Epidermal melanocyte (primary cell): ENCODE measurements around the gene FLVCR2.
A peak's percentile ranks its signal among the peaks of the same experiment; 100 is the strongest.

Experiments used
- DNase-seq: peaks from one replicate; pipeline ENCODE4 v3.0.0; 2011; ENCODE audit warnings: low spot score; ENCODE audit not compliant: insufficient read length

The FLVCR2 gene

GRCh38 chr14:75578102-75578785 lies at the start of gene FLVCR2:
TSS of gene FLVCR2 (plus strand) at chr14:75578620. CDS start at chr14:75578973, 353 bp downstream.
- peak; percentile 51 for DNase-seq

- DNase-seq = no peak
These were observed 47.2 kb upstream of the FLVCR2 start for GRCh38 chr14:75531256-75531655.

- no peak for DNase-seq
These were observed 46.6 kb upstream of the FLVCR2 start for GRCh38 chr14:75531660-75532317.

GRCh38 chr14:75533791-75534555 lies 44.4 kb upstream of the FLVCR2 start:
- DNase-seq = no peak

- no peak for DNase-seq
These were observed 43.1 kb upstream of the FLVCR2 start for GRCh38 chr14:75535164-75535898.

GRCh38 chr14:75537071-75537470 lies 41.3 kb upstream of the FLVCR2 start:
- DNase-seq = no peak

GRCh38 chr14:75539162-75539560 lies 39.3 kb upstream of the FLVCR2 start:
- no peak for DNase-seq

- no peak for DNase-seq
These were observed 38.6 kb upstream of the FLVCR2 start for GRCh38 chr14:75539561-75540478.

GRCh38 chr14:75540479-75540851 lies 38.0 kb upstream of the FLVCR2 start:
- DNase-seq = no peak

- no peak for DNase-seq
These were observed 35.8 kb upstream of the FLVCR2 start for GRCh38 chr14:75542588-75543091.

- DNase-seq = no peak
These were observed 35.2 kb upstream of the FLVCR2 start for GRCh38 chr14:75543253-75543652.

GRCh38 chr14:75543786-75544185 lies 34.6 kb upstream of the FLVCR2 start:
- DNase-seq = no peak

- no peak for DNase-seq
These were observed 32.5 kb upstream of the FLVCR2 start for GRCh38 chr14:75545907-75546306.

- DNase-seq = no peak
These were observed 30.7 kb upstream of the FLVCR2 start for GRCh38 chr14:75547552-75548250.

- no peak for DNase-seq
These were observed 29.9 kb upstream of the FLVCR2 start for GRCh38 chr14:75548544-75548943.

- DNase-seq = no peak
These were observed 29.3 kb upstream of the FLVCR2 start for GRCh38 chr14:75549169-75549568.

- DNase-seq = no peak
These were observed 27.4 kb upstream of the FLVCR2 start for GRCh38 chr14:75551021-75551420.

- DNase-seq = no peak
These were observed 25.3 kb upstream of the FLVCR2 start for GRCh38 chr14:75553157-75553556.

- no peak for DNase-seq
These were observed 24.6 kb upstream of the FLVCR2 start for GRCh38 chr14:75553761-75554364.
